Cardiac fibroblast (primary cell): Measurements from ENCODE around the gene ACAP3.

ENCODE experiments used
- DNase-seq, 2 donors: peaks; one replicate each; pipeline versions ENCODE4 v3.0.0 to v3.0.0-alpha.2; 2010; ENCODE audit warnings: low read depth in 2 of 2
- H3K4me3 ChIP-seq, 2 donors: replicated peaks in 1 of 2; 1 replicate in 1 of 2; 2 replicates in 1 of 2; pipeline ENCODE4 v1.5.1; 2011; ENCODE audit warnings: low read depth in 2 of 2, low read length in 2 of 2, mild to moderate bottlenecking in 2 of 2, moderate library complexity in 1 of 2
- TF ChIP-seq, protein P1 (sequence below): IDR thresholded peaks from one replicate; pipeline ENCODE4 v1.5.1; 2011; ENCODE audit warnings: low read depth, mild to moderate bottlenecking, low read length, inconsistent platforms

The ACAP3 gene

DNA sequence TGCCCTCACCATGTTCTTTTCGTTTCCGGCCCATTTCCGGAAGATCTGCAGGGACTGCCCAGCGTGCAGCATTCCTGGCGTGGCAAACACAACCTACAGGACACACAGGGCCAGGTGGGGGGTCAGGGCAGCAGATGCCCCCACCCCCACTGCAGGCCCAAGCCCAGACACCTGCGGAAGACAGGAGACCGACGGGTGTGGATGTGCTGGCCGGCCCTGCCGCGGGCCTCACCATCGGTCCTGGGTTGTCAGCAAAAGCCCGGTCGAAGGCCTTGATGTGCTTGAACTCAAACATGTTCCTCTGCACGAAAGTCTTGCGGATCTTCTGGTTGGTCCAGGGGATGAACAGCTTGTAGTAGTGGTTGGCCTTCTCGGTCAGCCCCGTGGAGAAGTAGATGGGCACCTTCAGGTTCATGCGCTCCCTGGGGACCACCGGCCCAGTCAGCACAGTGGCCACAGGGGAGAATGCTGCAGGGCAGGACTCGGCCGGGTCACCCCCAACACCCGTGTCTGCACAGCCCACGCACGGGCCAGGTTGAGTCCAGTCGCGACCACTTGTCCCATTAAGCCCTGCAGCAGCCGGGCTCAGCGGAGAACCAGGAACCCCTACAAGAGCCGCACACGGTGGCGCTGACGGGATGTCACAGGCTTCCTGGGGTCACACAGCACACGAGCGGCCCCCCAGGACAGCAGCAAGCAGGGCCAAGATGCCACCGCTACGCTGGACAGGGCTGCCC is 5.9 kb upstream of the ACAP3 start:
- DNase-seq: no peak
- TF ChIP-seq, protein P1, sequence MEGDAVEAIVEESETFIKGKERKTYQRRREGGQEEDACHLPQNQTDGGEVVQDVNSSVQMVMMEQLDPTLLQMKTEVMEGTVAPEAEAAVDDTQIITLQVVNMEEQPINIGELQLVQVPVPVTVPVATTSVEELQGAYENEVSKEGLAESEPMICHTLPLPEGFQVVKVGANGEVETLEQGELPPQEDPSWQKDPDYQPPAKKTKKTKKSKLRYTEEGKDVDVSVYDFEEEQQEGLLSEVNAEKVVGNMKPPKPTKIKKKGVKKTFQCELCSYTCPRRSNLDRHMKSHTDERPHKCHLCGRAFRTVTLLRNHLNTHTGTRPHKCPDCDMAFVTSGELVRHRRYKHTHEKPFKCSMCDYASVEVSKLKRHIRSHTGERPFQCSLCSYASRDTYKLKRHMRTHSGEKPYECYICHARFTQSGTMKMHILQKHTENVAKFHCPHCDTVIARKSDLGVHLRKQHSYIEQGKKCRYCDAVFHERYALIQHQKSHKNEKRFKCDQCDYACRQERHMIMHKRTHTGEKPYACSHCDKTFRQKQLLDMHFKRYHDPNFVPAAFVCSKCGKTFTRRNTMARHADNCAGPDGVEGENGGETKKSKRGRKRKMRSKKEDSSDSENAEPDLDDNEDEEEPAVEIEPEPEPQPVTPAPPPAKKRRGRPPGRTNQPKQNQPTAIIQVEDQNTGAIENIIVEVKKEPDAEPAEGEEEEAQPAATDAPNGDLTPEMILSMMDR: no peak
- H3K4me3 ChIP-seq: no peak overlapping the region

DNA sequence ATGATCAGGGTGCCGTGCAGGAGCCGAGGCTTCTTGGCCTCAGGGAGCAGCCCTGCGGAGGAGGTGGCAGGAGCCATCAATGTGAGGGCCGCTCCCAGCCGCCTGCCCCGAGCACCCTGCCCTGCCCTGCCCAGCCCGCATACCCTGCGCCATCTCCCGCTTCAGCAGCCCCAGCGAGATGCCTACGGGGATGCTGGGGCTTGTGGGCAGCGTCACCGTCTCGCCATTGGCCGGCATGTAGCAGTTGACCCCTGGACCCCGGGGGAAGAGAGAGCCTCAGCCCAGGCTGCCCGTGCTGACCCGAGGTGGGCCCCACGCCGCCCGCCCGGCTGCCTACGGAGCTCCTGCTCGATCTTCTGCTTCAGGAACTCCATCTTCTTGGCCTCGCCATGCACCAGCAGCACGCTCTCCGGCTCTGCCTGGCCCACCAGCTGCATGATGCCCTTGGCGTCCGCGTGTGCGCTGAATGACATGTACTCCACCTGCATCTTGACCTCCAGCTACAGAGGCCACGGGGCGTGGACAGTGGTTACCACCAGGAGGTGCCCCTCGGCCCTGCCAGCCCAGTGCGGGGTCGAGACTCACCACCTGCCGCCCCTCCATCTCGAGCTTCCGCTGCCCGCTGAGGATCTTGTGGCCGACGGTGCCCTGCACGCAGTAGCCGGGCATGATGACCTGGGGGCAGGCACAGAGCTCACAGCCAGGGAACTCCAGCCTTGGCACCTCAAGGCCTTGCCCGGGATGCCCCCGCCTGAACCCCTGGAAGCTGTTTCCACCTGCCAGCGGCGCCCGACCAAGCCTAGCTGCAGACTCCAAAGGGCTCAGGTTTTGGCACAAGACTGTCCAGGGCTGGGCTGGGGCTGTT is 5.0 kb upstream of the ACAP3 start:
- no peak for DNase-seq
- TF ChIP-seq, protein P1: no peak
- H3K4me3 ChIP-seq: no peak overlapping the region

DNA sequence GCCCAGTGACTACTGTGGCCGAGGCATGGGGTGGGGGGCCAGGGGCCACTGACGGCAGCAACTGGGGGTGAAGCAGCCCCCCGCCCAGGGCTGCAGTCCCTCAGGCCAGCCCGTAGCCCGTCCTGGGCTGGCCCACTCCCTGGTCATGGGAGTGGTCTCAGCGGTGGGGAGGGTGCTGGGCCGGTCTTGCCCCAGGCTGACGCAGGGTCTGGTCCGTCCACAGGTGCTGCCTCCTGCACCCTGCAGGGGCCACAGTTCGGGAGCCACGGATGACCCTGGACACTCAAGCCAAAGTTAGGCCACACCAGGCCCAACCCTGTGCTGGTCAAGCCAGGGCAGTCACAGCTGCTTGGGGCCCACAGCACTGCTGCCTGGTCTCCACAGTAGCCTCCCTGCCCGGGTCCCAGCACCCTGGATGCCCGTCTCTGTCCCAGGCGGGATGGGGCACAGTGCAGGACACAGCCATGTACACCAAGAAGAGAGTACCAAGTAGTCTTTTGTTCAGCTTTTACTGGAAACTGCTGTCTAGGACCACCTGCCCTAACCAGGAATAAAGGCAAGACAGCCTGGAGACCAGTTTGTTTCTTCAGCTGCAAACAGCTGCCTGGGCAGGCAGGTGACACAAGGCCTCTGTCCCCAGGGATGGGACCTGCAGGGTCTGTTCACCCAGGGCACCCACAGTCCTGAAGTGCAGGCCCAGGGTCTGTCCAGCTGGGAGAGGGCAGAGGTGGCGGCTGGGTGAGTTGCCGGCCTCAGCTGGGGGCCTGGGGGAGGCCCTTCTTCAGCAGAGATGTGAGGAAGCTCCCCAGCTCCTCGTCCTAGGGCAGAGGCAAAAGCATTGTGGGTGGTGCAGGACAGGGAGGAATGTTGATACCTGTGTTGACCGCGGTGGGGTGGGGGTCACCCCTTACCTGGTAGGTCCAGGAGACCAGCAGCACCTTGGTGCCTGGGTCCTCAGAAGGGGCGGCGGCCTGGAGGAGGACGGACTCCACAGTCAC is 3.7 kb upstream of the ACAP3 start:
- TF ChIP-seq, protein P1: no peak
- H3K4me3 ChIP-seq: no peak overlapping the region
- DNase-seq: no peak

DNA sequence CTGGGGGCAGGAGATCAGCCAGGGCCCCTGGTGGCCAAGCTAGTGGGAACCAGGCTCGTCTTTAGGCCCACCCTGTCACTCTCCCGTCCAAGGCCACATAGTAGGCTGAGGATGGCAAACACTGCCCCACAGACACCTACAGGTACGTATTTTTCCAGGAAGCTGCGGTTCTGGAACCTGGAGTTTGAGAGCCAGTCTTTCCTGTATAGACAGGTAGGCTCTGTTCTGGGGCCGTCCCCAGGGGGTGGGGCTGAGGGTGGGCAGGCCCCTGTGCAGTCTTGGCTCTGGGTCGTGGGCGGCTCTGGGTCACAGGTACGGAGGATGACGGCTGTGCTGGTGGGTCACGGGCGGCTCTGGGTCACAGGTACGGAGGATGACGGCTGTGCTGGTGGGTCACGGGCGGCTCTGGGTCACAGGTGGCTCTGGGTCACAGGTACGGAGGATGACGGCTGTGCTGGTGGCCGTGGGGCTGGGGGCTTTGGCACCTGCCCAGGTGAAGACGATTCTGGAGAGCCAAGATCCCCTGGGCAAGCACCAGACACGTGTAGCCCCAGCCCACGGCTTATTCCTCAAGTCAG is 2.8 kb upstream of the ACAP3 start:
- H3K4me3 ChIP-seq: no peak overlapping the region
- TF ChIP-seq, protein P1: no peak
- DNase-seq: no peak

DNA sequence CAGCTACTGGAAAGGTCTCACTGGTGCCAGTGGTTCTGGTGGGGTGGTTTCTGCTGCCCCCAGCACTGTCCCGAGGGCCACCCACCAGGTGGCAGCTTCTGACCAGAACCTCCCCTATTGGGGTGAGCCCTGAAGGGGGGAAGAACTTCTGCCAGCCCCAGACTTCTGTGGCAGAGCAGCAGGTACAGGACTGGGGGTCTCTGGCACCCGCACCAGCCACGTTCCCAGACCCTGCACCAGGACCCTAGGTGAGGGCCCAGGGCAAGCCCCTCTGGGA is 2.3 kb upstream of the ACAP3 start:
- no peak overlapping the region for H3K4me3 ChIP-seq
- TF ChIP-seq, protein P1: no peak
- DNase-seq: no peak
